Cardiac fibroblast (primary cell): ENCODE measurements around the gene PDE10A.

Source experiments
- DNase-seq, 2 donors: peaks; one replicate each; pipeline versions ENCODE4 v3.0.0 to v3.0.0-alpha.2; 2010; ENCODE audit warnings: low read depth in 2 of 2
- H3K4me3 ChIP-seq, 2 donors: replicated peaks in 1 of 2; 1 replicate in 1 of 2; 2 replicates in 1 of 2; pipeline ENCODE4 v1.5.1; 2011; ENCODE audit warnings: low read depth in 2 of 2, low read length in 2 of 2, mild to moderate bottlenecking in 2 of 2, moderate library complexity in 1 of 2
- TF ChIP-seq, protein P1 (sequence below): IDR thresholded peaks from one replicate; pipeline ENCODE4 v1.5.1; 2011; ENCODE audit warnings: low read depth, mild to moderate bottlenecking, low read length, inconsistent platforms

PDE10A gene

DNA sequence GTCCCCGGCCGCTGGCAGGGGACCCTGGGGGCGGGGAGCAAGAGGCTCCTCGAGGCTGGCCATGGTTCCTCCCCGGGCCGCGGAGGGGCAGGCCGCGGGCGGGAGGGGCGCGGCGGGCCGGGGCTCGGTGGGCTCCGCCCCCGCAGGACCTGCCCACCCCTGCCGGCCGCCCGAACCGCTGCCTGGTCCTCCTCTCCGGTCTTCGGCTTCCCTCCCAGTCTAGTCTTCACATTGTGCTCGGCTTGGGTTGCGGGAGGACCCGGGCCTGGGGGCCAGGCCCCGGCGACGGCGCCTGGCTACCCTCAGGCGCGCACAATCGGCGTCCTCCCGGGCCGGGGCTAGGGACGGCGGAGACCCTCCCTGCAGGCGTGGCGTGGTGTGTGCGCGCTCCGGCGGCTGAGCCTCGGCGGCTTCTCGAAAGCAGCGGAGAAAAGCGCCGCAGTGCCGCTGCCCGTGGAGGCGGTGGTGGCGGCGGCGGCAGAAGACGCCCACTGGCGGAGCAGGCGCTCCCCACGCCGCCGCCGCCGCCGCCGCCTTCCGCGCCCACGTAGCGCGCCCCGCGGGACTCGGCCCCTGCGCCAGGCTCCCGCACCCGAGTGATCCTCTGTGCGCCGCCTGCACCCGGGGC, at the start of gene PDE10A:
Gene PDE10A, minus strand, starts transcription at position 493 of the 628 bp plus-strand sequence. Its CDS starts 430 bp downstream, at position 63.
- H3K4me3 ChIP-seq = peak within 1 kb of the TSS; percentile 82 to 97
- peak; percentile 73 to 89 for DNase-seq
- TF ChIP-seq, protein P1, sequence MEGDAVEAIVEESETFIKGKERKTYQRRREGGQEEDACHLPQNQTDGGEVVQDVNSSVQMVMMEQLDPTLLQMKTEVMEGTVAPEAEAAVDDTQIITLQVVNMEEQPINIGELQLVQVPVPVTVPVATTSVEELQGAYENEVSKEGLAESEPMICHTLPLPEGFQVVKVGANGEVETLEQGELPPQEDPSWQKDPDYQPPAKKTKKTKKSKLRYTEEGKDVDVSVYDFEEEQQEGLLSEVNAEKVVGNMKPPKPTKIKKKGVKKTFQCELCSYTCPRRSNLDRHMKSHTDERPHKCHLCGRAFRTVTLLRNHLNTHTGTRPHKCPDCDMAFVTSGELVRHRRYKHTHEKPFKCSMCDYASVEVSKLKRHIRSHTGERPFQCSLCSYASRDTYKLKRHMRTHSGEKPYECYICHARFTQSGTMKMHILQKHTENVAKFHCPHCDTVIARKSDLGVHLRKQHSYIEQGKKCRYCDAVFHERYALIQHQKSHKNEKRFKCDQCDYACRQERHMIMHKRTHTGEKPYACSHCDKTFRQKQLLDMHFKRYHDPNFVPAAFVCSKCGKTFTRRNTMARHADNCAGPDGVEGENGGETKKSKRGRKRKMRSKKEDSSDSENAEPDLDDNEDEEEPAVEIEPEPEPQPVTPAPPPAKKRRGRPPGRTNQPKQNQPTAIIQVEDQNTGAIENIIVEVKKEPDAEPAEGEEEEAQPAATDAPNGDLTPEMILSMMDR = no peak

DNA sequence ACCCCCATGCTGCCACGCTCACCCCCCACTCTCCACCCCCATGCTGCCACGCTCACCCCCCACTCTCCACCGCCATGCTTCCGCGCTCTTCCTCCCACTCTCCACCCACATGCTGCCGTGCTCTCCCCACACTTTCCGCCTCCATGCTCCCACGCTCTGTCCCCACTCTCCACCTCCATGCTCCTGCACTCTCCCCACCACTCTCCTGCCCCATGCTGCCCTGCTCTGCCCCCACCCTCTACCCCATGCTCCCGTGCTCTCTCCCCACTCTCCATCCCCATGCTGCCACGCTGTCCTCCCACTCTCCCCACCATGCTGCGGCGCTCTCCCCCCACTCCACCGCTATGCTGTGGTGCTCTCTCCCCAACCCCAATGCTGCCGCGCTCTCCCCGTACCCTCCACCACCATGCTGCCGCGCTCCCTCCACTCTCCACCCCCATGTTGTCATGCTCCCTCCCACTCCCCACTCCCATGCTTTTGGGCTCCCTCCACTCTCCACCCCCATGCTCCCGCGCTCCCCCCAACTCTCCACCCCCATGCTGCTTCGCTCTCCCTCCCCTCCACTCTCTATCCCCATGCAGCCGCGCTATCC, 46.0 kb upstream of the PDE10A start:
- TF ChIP-seq, protein P1 = no peak
- no peak overlapping the region for H3K4me3 ChIP-seq
- DNase-seq = no peak

DNA sequence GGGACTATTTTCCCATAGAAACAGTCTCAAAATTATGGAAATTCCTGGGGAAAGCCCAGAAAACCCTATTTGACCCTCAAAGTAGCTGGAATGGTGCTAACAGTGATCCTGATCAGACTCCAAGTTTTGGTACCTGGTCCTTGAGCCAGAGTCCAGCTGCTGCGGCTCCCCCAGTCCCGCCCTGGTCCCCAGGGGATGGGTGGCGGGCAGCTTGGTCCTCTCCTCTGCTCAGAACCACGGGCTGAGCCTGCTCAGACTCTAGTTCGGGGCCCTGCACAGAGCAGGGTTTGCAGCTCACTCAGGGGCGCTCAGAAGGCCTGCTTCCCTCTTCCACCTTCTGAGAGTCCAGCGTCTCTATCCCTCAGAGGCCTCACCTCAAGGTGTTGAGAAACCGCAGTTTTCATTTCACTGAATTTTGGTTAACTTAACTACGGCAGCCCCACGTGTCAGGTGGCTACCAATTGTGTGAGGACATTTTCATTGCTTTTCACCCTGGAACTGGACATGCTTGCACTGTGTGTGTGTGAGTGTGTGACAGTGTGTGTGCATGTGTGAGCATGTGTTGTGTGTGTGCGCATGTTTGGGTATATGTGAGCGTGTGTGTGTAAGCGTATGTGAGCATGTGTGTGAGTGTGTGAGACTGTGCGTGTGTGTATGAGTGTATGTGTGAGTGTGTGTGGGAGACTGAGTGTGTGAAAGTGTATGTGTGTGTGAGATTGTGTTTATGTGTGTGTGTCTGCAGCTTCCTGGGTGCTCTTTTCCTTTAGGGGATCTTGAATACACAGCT, 44.2 kb upstream of the PDE10A start:
- DNase-seq = no peak
- H3K4me3 ChIP-seq = no peak overlapping the region
- TF ChIP-seq, protein P1 = no peak

GRCh38 chr6:165705941-165706340, 42.9 kb upstream of the PDE10A start:
- TF ChIP-seq, protein P1 = no peak
- peak in 1 of 2 donors; percentile 16 for DNase-seq
- no peak overlapping the region for H3K4me3 ChIP-seq

DNA sequence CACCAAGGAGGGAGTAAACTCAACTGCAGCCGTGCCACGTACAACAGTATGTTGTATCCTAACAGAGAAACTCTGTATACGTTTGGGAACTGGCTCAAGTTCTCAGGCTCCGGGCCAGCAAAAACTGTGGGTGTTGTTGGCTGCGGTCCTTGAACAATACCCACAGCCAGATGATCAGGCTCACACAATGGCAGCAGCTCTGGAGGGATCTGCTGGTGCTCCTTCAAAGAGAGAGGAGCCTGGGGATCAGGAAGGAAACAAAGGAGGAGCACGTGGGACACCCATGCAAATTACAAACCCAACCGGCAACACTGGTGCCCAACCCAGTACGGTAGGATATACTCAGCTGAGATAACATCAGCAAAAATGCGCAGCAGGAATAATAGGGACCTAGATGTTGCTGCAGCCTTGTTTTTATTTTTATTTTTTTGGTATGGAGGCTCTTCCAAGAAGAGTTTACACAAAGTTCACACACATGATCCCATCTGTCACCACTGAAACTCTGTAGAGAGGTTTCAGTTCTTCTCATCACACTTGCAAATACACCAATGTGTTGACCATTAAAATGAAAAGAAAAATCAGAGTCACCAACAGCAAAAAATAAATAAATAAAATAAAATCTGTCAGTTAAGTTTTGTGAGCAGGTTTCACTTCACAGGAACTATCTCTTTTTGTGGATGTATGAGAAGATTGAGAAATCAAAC, 41.2 kb upstream of the PDE10A start:
- peak; percentile 72 to 83 for DNase-seq
- H3K4me3 ChIP-seq = peak overlapping the region in 1 of 2 donors; percentile 3

DNA sequence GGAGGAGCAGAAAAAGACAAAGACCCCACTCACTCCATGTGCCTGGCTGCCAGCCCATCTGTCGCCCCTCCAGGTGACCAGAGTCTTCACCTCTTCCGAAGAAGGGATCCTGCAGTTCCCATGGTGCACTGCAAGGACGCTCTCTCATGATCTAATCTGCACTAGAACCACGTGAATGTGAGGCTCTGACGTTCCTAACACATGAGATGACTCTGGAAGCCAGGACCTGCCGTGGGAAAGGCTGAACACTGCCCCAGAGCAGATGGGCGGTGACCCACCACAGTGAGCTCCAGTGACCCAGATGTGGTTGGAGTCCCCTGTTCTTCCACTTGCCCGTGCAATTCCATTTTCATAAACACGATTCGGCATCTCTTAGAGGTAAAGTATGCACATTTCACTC, 39.6 kb upstream of the PDE10A start:
- no peak for DNase-seq
- no peak overlapping the region for H3K4me3 ChIP-seq
- TF ChIP-seq, protein P1 = no peak

More for the DNA sequence above, 41.2 kb upstream of the PDE10A start:
- TF ChIP-seq, protein P1 = no peak
